Effector CD4-positive, alpha-beta T cell (primary cell): ENCODE measurements around the gene UPK3A.

Source experiments
- DNase-seq: peaks from one replicate; pipeline ENCODE4 v3.0.0-alpha.2; 2020

The UPK3A gene

DNA sequence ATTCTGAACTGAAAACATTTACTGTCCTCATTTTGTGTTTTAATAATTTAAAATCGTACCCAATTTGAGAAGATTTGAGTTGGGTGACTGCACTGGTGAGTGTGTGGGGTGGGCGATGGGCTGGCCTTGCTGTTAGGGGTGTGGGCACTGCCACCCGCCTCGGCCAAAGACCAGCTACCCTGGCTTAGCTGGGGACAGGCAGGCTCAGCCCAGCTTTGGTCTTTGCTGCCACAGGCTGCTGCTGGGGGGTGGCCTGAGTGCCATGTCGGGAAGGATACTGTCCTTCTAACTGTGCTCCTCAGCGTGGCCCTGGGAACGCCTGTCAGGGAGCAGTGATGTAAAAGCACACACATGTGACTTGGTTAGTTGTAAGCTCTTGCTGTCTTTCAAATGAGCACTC, 47.3 kb downstream of the UPK3A start:
- DNase-seq: no peak

DNA sequence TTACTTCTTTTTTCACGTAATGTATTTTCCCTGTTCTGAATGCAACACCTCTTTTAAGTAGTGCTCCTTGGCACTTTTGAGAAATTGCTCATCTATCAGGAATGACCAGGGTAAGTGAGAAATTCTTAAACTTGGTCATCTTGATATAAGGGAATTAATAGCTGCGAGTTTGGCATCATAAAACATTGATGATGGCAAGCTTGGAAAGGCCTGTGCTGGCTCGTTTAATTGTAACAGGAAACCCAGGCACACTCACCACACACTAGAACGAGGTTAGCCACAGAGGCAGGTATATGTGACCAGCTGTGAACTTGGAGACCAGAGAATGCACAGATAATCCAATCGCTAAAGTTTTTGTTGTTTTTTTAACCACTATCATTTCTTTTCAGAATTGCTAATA, 49.3 kb downstream of the UPK3A start:
- DNase-seq: no peak

DNA sequence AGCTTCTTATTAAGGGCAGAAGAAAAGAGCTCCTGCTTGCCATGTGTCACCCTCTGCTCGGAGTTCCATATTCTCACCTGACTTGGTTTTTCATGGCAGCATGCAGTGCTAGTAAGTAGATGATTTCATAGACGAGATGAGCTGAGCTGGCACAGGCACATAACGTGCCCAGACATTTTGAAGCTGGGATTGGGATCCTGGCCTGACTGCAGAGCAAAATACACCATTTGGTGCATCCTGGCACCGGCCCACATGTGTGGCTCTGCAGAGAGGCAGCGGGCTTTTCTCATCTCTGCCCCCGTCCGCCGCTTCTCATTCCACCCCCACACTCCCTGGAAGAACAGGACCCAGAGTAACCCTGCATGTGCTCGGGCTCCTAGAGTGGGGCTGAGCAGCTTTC, 49.8 kb downstream of the UPK3A start:
- DNase-seq: no peak

DNA sequence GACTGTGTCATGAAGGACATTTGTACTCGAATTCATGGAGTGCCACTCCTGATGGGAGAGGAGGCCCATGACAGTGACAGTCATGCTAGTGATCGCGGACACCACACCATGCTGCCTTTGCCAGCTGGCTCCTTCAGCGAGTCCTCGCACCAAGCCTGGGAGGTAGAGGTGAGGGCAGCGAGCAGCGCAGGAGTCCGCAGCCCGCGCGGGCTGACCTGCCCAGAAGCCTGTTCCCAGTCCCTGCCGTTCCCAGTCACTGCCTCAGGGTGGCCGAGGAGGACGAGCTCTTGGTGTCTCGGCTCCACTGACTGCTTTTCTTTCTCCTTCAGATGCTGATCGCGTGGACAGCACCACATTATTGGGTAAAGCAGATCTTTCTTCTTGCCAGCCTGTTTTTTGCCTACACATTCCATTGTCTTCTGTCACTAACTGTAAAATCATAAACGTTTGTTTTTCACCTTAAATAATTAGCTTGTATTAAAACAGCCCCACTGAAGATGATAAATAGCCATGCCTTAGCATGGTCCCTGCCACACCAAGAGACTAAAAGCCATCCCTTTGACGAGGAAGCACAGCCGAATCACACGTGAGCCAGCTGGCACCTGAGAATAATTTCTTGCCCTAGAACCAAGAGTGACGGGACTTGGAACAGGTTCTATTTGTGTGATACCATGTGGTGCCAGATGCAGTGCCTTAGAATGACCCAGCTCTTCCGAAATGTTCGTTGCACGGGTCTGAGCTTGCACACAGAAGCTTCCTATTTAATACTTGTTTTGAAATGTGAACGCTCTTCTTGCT, 50.5 kb downstream of the UPK3A start:
- DNase-seq: no peak

DNA sequence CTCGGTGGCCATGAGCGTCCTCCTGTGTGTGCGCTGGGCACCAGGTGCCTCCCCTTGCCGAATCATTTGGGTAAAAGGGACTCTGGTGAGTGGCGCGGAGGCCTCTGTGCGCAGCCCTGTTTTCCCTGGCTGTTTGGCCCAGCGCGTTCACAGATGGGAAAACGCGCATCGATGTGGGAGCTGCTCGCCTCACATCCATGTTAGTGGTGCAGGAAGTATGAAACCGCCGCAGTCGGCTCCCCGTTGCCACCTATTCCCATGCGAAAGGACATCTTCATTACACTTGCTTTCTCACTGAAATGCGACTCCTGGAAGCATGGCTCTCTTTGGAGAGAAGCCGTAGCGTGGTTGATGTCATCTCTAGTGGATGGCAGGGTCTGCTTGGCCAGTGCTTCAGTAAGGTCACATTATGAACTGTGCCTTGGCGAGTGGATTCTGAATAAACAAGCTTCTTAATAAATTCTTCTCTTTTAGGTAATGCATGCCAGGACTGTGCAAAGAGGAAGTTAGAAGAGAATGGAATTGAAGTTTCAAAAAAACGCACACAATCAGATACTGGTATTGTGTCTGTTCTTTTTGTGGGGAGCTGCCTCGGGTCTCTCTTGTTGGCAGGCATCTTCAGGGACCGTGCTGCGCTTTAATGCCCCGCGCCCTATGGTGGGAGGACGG, 51.2 kb downstream of the UPK3A start:
- no peak for DNase-seq

DNA sequence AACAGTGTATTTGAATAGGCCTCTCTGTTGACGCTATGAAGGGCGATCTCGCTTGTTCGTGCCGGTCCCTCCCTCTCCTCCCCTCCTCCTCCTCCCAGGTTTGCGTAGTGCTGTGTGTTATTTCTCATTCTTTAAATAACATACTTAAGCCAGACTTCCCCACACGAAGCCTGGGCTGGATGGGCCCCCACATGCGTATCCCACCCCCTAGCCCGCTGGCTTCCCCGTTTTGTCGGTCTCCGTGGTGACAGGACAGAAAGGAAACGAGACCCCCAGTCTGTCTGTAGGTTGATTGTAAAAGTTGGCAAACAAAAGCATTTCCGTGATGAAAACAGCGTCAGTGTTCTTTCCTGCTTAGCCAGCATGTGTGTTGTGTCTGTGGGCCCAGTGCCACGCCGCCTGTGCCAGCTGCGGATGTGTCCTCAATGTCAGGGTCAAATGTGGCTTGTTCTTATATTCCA, 52.3 kb downstream of the UPK3A start:
- no peak for DNase-seq

DNA sequence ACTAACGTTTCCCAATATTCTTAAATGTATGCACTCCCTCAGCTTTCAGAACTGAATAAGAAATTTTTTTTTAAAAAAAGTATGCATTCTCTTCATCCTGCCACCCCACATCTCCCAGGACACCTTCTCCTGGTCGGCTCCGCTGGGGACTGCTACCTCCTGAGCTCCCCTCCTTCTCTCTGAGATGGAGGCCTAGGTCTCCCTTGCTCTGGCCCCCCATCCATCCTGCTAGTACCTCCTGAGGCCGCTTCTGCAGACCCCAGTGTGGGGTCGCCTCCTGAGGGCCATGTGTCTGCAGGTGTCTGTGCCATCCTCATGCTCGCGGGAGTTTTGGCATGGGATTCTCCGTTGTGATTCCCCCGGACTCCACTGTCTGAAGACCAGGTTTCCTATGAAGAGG, 52.8 kb downstream of the UPK3A start:
- no peak for DNase-seq

DNA sequence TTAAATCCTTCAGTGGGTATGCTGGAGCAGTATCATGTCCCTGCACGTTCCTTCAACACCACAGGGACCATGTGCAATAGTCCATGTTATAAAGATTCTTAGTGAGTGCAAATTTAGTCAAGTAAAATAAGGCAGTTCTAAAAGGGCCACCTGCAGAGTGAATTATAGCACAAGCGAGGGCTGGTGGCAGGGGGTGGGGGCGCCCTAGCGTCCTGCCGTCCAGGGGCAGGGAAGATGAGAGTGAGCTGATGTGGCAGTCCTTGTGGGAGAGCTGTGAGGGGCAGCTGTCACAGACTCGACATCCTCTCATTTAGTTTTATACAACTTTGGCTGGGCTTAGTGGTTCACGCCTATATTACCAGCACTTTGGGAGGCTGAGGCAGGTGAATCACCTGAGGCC, 54.0 kb downstream of the UPK3A start:
- DNase-seq: no peak

DNA sequence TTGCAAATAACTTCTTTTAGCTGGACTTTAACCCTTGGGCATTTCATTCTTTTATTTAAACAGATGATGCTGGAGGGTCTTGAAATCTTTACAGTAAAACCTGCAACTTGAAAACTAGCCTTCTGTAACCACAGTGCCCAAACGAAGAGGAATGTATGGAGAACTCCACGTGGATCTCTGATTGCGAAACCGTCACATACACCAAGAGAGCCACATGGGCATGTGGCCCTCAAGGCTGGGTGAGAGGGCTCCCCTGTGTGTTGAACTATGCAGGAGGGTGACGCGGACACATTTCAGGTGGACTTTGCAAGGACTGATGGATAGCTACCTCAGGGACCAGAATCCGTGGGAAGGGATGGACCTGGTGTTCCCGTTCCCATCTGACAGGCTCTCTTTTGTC, 55.6 kb downstream of the UPK3A start:
- no peak for DNase-seq

DNA sequence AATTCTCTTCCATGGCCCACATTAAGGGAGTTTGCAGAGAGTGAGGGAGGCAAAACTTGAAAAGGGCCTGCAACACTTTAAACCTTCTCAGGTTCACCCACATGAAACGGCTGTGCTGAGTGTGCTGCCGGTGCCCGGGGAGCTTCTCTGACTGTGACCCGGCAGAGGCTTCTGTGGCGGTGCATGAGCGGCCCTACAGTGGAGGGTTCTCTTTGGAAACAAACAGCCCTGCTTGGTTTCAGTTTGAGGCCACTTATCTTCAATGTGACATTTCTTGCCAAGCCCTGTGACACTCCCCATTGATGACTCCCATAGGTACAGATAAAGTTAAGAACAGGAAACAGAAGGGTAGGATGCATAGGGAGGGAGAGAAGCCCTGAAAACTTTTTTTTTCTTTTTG, 56.7 kb downstream of the UPK3A start:
- no peak for DNase-seq

DNA sequence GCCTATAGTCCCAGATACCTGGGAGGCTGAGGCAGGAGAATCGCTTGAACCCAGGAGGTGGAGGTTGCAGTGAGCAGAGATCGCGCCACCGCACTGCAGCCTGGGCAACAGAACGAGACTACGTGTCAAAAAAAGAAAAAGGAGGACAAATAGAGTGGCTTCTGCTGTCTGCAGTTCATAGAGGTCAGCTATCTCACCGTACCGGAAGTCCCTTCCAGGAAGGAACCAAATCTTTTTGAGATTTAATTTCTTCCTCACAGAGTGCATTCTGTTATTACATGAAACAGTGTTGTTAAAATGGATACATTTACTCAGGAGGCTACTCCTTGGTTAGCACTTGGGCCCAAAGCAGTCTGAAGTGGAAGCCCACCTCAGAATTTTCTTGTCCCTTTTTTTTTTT, 58.4 kb downstream of the UPK3A start:
- DNase-seq: no peak

DNA sequence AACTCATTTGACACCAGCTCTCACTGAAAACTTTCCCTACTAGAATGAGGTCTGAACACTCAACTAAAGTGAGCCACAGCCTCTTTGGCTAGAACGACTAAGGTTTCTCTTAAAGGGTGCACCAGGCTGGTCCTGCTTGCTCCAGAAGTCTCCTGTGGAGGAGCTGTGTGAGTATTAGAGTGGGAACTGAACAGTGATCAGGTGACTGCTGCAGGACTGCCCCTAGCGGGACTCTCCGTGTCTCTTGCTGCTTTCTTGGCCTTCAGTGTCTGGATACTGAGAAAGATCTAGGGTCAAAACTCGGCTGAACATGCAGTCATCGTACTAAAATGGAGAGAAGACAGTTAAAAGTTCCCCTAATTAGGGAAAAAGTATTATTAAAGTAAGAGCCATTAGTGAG, 59.6 kb downstream of the UPK3A start:
- DNase-seq: no peak
